Measurements from ENCODE around the gene DGKQ.

GRCh38 chr4:1003271-1004070 is 30.1 kb upstream of the DGKQ start:
- TF ChIP-seq CTCF (IDR thresholded peaks at IDR 0.05; ENCODE audit: low read depth, low read length, poor library complexity, severe bottlenecking) (no peak), EZH2phosphoT487 (IDR thresholded peaks at IDR 0.05; ENCODE audit: borderline replicate concordance, low read length) (no peak)

Data from DOHH2 (cell line).